ENCODE data around the gene ASAP3. TPM values are rescaled to one million over a fixed set of nuclear protein-coding genes. Genes with fewer than 3 reads are reported as not detected.

ASAP3 gene
- total and polyA plus RNA-seq, 9 of the 15 experiments (the other 6 are each of a cell fraction or from before 2014, with no cell fraction given) = 1.7 to 31.2 (median 17.4) TPM

- TF ChIP-seq TFAP4 (CRISPR knock-in tag; IDR thresholded peaks at IDR 0.05; ENCODE audit: borderline replicate concordance) = peak; percentile 65
- no peak for TF ChIP-seq XRCC4 (IDR thresholded peaks at IDR 0.05; ENCODE audit: extremely low read depth, insufficient read depth, insufficient read length)
- no peak for TF ChIP-seq ZSCAN29 (IDR thresholded peaks at IDR 0.05)
- TF ChIP-seq NR0B1 (IDR thresholded peaks at IDR 0.05; ENCODE audit: partially characterized antibody) = no peak
- TF ChIP-seq E2F4 (CRISPR knock-in tag; IDR thresholded peaks at IDR 0.05; ENCODE audit: low read depth) = no peak
- no peak for TF ChIP-seq GTF2E2 (tag; IDR thresholded peaks at IDR 0.05)
- TF ChIP-seq ZNF274 (IDR thresholded peaks at IDR 0.05; ENCODE audit: borderline replicate concordance, low read depth, low read length) = no peak
- no peak for TF ChIP-seq MEIS2 (IDR thresholded peaks at IDR 0.05; ENCODE audit: partially characterized antibody)
- TF ChIP-seq WHSC1 (IDR thresholded peaks at IDR 0.05; ENCODE audit: low read length) = no peak
- no peak for TF ChIP-seq DIDO1 (tag; IDR thresholded peaks at IDR 0.05; ENCODE audit: low read depth)
- TF ChIP-seq ATF2 (CRISPR knock-in tag; IDR thresholded peaks at IDR 0.05) = no peak
- TF ChIP-seq RBFOX2 (IDR thresholded peaks at IDR 0.05; ENCODE audit: low read depth, low read length) = no peak
- TF ChIP-seq RBBP5 (IDR thresholded peaks at IDR 0.05; ENCODE audit: borderline replicate concordance, insufficient read depth, low read length, poor library complexity, severe bottlenecking) = no peak
- no peak for TF ChIP-seq DACH1 (IDR thresholded peaks at IDR 0.05; ENCODE audit: partially characterized antibody)
- no peak for TF ChIP-seq CBX8 (IDR thresholded peaks at IDR 0.05; ENCODE audit: borderline replicate concordance, extremely low read depth, low read depth, low read length, poor library complexity, severe bottlenecking)
- TF ChIP-seq THRB (CRISPR knock-in tag; conservative IDR thresholded peaks at IDR 0.05) = no peak
- no peak for TF ChIP-seq SOX6 (IDR thresholded peaks at IDR 0.05)
- TF ChIP-seq NRF1 (conservative IDR thresholded peaks at IDR 0.05 in 1 of 2, IDR thresholded peaks at IDR 0.05 in 1 of 2) = no peak
- no peak for TF ChIP-seq RHOXF2B (CRISPR knock-in tag; conservative IDR thresholded peaks at IDR 0.05)
- TF ChIP-seq KLF13 (tag; IDR thresholded peaks at IDR 0.05; ENCODE audit: borderline replicate concordance, low read depth) = no peak
- no peak for TF ChIP-seq TFAM (CRISPR knock-in tag; conservative IDR thresholded peaks at IDR 0.05)
- TF ChIP-seq ZNF408 (CRISPR knock-in tag; IDR thresholded peaks at IDR 0.05; ENCODE audit: low read depth) = no peak
Measured at GRCh38 chr1:23436520-23437354, 47.2 kb downstream of the ASAP3 start (continued).
